ENCODE measurements around the gene TALDO1. TPM values are rescaled to one million over a fixed set of nuclear protein-coding genes. Genes with fewer than 3 reads are reported as not detected.

TALDO1 gene
- total RNA-seq, 1 donor from 2014 or later = 155 TPM

DNA sequence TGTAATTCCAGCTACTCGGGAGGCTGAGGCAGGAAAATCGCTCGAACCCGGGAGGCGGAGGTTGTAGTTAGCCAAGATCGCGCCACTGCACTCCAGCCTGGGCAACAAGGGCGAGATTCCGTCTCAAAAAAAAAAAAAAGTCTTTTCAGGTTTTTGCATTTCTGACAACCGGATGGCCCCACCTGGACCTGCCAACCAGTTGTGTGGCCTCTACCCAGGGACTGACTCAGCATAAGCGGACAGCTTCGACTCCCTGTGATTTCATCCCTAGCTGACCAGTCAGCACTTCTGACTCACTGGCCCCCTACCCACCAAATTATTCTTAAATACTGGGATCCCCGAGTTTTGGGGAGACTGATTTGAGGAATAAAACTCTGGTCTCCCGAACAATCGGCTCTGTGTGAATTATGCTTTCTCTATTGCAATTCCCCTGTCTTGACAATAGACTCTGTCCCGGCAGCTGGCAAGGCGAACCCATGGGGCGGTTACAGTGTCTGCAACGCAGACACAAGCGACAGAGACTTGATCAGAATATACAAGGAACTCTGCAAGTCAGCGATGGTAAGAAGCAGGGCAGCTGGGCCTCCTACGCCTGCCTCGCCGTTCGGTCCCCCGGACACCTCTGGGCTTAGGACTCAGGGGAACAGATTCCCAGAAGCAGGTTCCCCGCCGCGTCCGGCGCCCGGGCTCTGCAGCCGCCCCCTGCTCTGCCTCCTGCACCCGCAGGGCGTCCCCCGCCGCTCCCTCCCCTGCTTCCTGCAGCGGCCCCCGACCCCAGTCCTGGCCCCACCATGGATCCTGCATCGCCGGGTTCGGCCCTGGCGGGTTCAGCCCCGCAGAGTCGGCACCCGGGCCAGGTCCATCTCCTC lies 741 bp upstream of the TALDO1 start:
- FAIRE-seq = no peak
- peak overlapping the region; percentile 66 for H3K9ac ChIP-seq (ENCODE audit: low read length)
- H3K9me3 Mint-ChIP-seq (ENCODE audit: unreplicated experiment) = no peaks in the 10 kb centered on the region
- peak overlapping the region; percentile 80 for H3K27ac Mint-ChIP-seq (ENCODE audit: unreplicated experiment)
- no peaks in the 10 kb centered on the region for H3K36me3 Mint-ChIP-seq (ENCODE audit: low read depth, unreplicated experiment)
- no peaks in the 10 kb centered on the region for H3K9me3 ChIP-seq (ENCODE audit: insufficient read depth, low read depth, low read length)
- no peaks in the 10 kb centered on the region for H3K36me3 ChIP-seq (ENCODE audit: insufficient read depth, low read length)
- no peak for TF ChIP-seq EZH2 (IDR thresholded peaks at IDR 0.05; ENCODE audit: insufficient read depth, low read length)
- TF ChIP-seq, protein P1, sequence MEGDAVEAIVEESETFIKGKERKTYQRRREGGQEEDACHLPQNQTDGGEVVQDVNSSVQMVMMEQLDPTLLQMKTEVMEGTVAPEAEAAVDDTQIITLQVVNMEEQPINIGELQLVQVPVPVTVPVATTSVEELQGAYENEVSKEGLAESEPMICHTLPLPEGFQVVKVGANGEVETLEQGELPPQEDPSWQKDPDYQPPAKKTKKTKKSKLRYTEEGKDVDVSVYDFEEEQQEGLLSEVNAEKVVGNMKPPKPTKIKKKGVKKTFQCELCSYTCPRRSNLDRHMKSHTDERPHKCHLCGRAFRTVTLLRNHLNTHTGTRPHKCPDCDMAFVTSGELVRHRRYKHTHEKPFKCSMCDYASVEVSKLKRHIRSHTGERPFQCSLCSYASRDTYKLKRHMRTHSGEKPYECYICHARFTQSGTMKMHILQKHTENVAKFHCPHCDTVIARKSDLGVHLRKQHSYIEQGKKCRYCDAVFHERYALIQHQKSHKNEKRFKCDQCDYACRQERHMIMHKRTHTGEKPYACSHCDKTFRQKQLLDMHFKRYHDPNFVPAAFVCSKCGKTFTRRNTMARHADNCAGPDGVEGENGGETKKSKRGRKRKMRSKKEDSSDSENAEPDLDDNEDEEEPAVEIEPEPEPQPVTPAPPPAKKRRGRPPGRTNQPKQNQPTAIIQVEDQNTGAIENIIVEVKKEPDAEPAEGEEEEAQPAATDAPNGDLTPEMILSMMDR (IDR thresholded peaks at IDR 0.05; ENCODE audit: insufficient read depth, low read depth, low read length) = no peak
- peak; percentile 22 for DNase-seq (ENCODE audit: low read depth)
- H3K27ac ChIP-seq (ENCODE audit: low read depth, low read length) = no peak overlapping the region
- H3K27me3 ChIP-seq (ENCODE audit: insufficient read depth, low read length) = no peaks in the 10 kb centered on the region
- peaks cover 15% of the 10 kb centered on the region for H3K4me1 ChIP-seq (ENCODE audit: insufficient read depth, low read length)
- H2AFZ ChIP-seq (ENCODE audit: low read depth, low read length) = peak overlapping the region; percentile 96
- H3K4me2 ChIP-seq (ENCODE audit: low read length) = peak overlapping the region; percentile 92
- H3K79me2 ChIP-seq (ENCODE audit: insufficient read depth, low read length) = peaks cover 41% of the 10 kb centered on the region
- peaks cover 10% of the 10 kb centered on the region for H3K4me1 Mint-ChIP-seq (ENCODE audit: low read depth, unreplicated experiment)
- H3K4me3 Mint-ChIP-seq (ENCODE audit: unreplicated experiment) = peak overlapping the region; percentile 86
- H3K4me3 ChIP-seq (ENCODE audit: insufficient read depth, low read depth, low read length) = peak overlapping the region; percentile 76
- H4K20me1 ChIP-seq (ENCODE audit: insufficient read depth, low read length) = peaks cover 27% of the 10 kb centered on the region
- H3K27me3 Mint-ChIP-seq (ENCODE audit: low read depth, unreplicated experiment) = no peaks in the 10 kb centered on the region

DNA sequence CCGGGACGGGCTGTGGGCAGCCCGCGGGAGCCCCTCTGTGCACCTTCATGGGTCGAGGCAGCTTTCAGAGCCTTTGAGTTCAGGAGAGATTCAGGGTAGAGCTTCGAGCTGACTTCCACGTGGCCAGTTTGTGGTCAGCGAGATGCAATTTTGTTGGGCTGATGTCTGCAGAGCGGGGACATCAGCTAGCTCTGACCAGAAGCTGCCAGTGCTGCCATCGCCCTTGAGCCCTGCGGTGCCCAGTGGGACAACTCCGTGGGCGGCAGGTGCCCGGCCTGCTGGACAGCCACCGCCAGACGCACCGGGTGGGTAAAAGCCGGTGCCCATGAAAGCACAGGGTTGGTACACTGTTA lies 719 bp downstream of the TALDO1 start:
- Histone ChIP-seq H3K27ac (ENCODE audit: low read depth, low read length) (peak overlapping the region; percentile 61), H3K4me3 (ENCODE audit: insufficient read depth, low read depth, low read length) (peak overlapping the region; percentile 76), H3K36me3 (ENCODE audit: insufficient read depth, low read length) (peaks cover 5% of the 10 kb centered on the region), H2AFZ (ENCODE audit: low read depth, low read length) (peak overlapping the region; percentile 84), H3K79me2 (ENCODE audit: insufficient read depth, low read length) (peaks cover 53% of the 10 kb centered on the region), H3K4me2 (ENCODE audit: low read length) (peak overlapping the region; percentile 92), H3K9ac (ENCODE audit: low read length) (peak overlapping the region; percentile 93), H3K4me1 (ENCODE audit: insufficient read depth, low read length) (peaks cover 15% of the 10 kb centered on the region), H3K9me3 (ENCODE audit: insufficient read depth, low read depth, low read length) (no peaks in the 10 kb centered on the region), H4K20me1 (ENCODE audit: insufficient read depth, low read length) (peaks cover 37% of the 10 kb centered on the region), H3K27me3 (ENCODE audit: insufficient read depth, low read length) (no peaks in the 10 kb centered on the region)
- Mint-ChIP-seq H3K4me1 (ENCODE audit: low read depth, unreplicated experiment) (peaks cover 10% of the 10 kb centered on the region), H3K9me3 (ENCODE audit: unreplicated experiment) (no peaks in the 10 kb centered on the region), H3K27ac (ENCODE audit: unreplicated experiment) (peak overlapping the region; percentile 90), H3K27me3 (ENCODE audit: low read depth, unreplicated experiment) (no peaks in the 10 kb centered on the region), H3K4me3 (ENCODE audit: unreplicated experiment) (peak overlapping the region; percentile 93), H3K36me3 (ENCODE audit: low read depth, unreplicated experiment) (no peaks in the 10 kb centered on the region)
- TF ChIP-seq, protein P1 (IDR thresholded peaks at IDR 0.05; ENCODE audit: insufficient read depth, low read depth, low read length) = no peak
- TF ChIP-seq EZH2 (IDR thresholded peaks at IDR 0.05; ENCODE audit: insufficient read depth, low read length) = no peak
- DNase-seq (ENCODE audit: low read depth) = no peak
- no peak for FAIRE-seq

DNA sequence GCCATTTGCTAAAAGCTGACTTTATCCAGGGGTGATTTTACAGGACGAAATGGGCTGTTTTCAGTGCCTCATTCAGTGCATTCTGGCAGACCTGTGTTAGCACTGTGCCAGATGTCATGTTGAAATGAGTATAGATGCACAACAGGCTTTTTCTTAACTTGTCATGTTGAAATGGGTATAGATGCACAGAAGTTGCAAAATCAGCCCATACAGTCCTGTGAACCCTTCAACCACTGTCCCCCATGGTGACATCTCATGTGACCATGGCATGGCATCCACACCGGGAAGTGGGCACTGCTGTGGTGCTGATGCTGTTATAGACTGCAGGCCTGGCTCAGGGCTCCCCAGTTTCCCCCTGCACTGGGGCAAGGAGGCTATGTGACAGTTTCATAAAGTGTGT lies 2.5 kb downstream of the TALDO1 start:
- Mint-ChIP-seq H3K4me3 (ENCODE audit: unreplicated experiment) (peak overlapping the region; percentile 34), H3K27me3 (ENCODE audit: low read depth, unreplicated experiment) (no peaks in the 10 kb centered on the region), H3K27ac (ENCODE audit: unreplicated experiment) (no peak overlapping the region), H3K36me3 (ENCODE audit: low read depth, unreplicated experiment) (no peaks in the 10 kb centered on the region), H3K4me1 (ENCODE audit: low read depth, unreplicated experiment) (peaks cover 10% of the 10 kb centered on the region), H3K9me3 (ENCODE audit: unreplicated experiment) (no peaks in the 10 kb centered on the region)
- Histone ChIP-seq H3K27ac (ENCODE audit: low read depth, low read length) (no peak overlapping the region), H3K4me2 (ENCODE audit: low read length) (peak overlapping the region; percentile 6), H4K20me1 (ENCODE audit: insufficient read depth, low read length) (peaks cover 51% of the 10 kb centered on the region), H3K9me3 (ENCODE audit: insufficient read depth, low read depth, low read length) (no peaks in the 10 kb centered on the region), H3K4me3 (ENCODE audit: insufficient read depth, low read depth, low read length) (no peak overlapping the region), H3K4me1 (ENCODE audit: insufficient read depth, low read length) (peaks cover 15% of the 10 kb centered on the region), H2AFZ (ENCODE audit: low read depth, low read length) (no peak overlapping the region), H3K79me2 (ENCODE audit: insufficient read depth, low read length) (peaks cover 68% of the 10 kb centered on the region), H3K9ac (ENCODE audit: low read length) (no peak overlapping the region), H3K36me3 (ENCODE audit: insufficient read depth, low read length) (peaks cover 5% of the 10 kb centered on the region), H3K27me3 (ENCODE audit: insufficient read depth, low read length) (no peaks in the 10 kb centered on the region)
- DNase-seq (ENCODE audit: low read depth) = no peak
- FAIRE-seq = no peak
- TF ChIP-seq, protein P1 (IDR thresholded peaks at IDR 0.05; ENCODE audit: insufficient read depth, low read depth, low read length) = no peak

Data from astrocyte (in vitro differentiated cells and primary cell).